Hindlimb muscle (tissue), 1 donor: ENCODE results near the gene EIPR1. TPM values are rescaled to one million over a fixed set of nuclear protein-coding genes. Genes with fewer than 3 reads are reported as not detected.

Experiments
- DNase-seq: peaks from one replicate; pipeline ENCODE4 v3.0.0-alpha.2; 2013
- polyA plus RNA-seq: library from polyadenylated mRNA; unstranded; fragments of 120-200 nt; gene quantifications from one replicate; pipeline ENCODE4 v1.2.1, GENCODE V29; 2013; ENCODE audit not compliant: insufficient read length

The EIPR1 gene
- polyA plus RNA-seq, 1 donor: 16.4 TPM

GRCh38 chr2:3266925-3267867, 110.4 kb downstream of the EIPR1 start:
- DNase-seq: no peak

- DNase-seq: no peak
Observed at GRCh38 chr2:3265981-3266924, 111.4 kb downstream of the EIPR1 start.

- DNase-seq: no peak
Observed at GRCh38 chr2:3265471-3265870, 112.1 kb downstream of the EIPR1 start.

GRCh38 chr2:3264010-3264744, 113.4 kb downstream of the EIPR1 start:
- DNase-seq: no peak

- no peak for DNase-seq
Observed at GRCh38 chr2:3263487-3263886, 114.1 kb downstream of the EIPR1 start.

- DNase-seq: no peak
Observed at GRCh38 chr2:3262437-3263388, 114.9 kb downstream of the EIPR1 start.

- DNase-seq: no peak
Observed at GRCh38 chr2:3261511-3261910, 116.1 kb downstream of the EIPR1 start.

- DNase-seq: no peak
Observed at GRCh38 chr2:3260959-3261358, 116.7 kb downstream of the EIPR1 start.

- no peak for DNase-seq
Observed at GRCh38 chr2:3257826-3258225, 119.8 kb downstream of the EIPR1 start.

GRCh38 chr2:3257166-3257565, 120.5 kb downstream of the EIPR1 start:
- no peak for DNase-seq

GRCh38 chr2:3256605-3257004, 121.0 kb downstream of the EIPR1 start:
- no peak for DNase-seq

- no peak for DNase-seq
Observed at GRCh38 chr2:3256157-3256556, 121.5 kb downstream of the EIPR1 start.

- no peak for DNase-seq
Observed at GRCh38 chr2:3254442-3254941, 123.1 kb downstream of the EIPR1 start.

- no peak for DNase-seq
Observed at GRCh38 chr2:3253913-3254441, 123.6 kb downstream of the EIPR1 start.

GRCh38 chr2:3251946-3252345, 125.7 kb downstream of the EIPR1 start:
- DNase-seq: no peak

GRCh38 chr2:3249476-3249962, 128.1 kb downstream of the EIPR1 start:
- DNase-seq: no peak

- no peak for DNase-seq
Observed at GRCh38 chr2:3248754-3249475, 128.7 kb downstream of the EIPR1 start.

GRCh38 chr2:3246928-3247714, 130.5 kb downstream of the EIPR1 start:
- no peak for DNase-seq

GRCh38 chr2:3246406-3246805, 131.2 kb downstream of the EIPR1 start:
- no peak for DNase-seq
